Fibroblast of pulmonary artery (primary cell): ENCODE results near the gene FOXR2.

Experiments
- DNase-seq: peaks from one replicate; pipeline ENCODE4 v3.0.0-alpha.2; 2010; ENCODE audit warnings: low read depth
- H3K4me3 ChIP-seq: replicated peaks from 2 replicates; pipeline ENCODE4 v1.5.1; 2011; ENCODE audit warnings: low read depth, mild to moderate bottlenecking, control low read depth, low read length, moderate library complexity
- TF ChIP-seq, protein P1 (sequence below): IDR thresholded peaks from 2 replicates; pipeline ENCODE4 v1.5.1; 2011; ENCODE audit warnings: mild to moderate bottlenecking, control low read depth, low read length, inconsistent platforms; ENCODE audit errors: missing control alignments

The FOXR2 gene

DNA sequence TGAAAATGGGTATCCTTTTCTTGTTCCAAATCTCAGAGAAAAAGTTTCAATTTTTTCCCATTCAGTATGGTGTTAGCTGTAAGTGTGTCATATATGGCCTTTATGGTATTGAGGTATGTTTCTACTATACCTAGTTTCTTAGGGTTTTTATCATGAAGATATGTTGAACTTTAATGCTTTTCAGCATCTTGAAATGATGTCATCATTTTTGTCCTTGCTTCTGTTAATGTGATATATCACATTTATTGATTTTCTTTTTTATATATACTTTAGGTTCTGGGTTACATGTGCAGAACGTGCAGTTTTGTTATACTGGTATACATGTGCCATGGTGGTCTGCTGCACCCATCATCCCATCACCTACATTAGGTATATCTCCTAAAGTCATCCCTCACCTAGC, 44.9 kb downstream of the FOXR2 start:
- DNase-seq, result no peak
- TF ChIP-seq, protein P1, sequence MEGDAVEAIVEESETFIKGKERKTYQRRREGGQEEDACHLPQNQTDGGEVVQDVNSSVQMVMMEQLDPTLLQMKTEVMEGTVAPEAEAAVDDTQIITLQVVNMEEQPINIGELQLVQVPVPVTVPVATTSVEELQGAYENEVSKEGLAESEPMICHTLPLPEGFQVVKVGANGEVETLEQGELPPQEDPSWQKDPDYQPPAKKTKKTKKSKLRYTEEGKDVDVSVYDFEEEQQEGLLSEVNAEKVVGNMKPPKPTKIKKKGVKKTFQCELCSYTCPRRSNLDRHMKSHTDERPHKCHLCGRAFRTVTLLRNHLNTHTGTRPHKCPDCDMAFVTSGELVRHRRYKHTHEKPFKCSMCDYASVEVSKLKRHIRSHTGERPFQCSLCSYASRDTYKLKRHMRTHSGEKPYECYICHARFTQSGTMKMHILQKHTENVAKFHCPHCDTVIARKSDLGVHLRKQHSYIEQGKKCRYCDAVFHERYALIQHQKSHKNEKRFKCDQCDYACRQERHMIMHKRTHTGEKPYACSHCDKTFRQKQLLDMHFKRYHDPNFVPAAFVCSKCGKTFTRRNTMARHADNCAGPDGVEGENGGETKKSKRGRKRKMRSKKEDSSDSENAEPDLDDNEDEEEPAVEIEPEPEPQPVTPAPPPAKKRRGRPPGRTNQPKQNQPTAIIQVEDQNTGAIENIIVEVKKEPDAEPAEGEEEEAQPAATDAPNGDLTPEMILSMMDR, result no peak

More for the DNA sequence above, 44.9 kb downstream of the FOXR2 start:
- H3K4me3 ChIP-seq, result no peak overlapping the region
